ENCODE data around the gene CATSPERD. TPM values are rescaled to one million over a fixed set of nuclear protein-coding genes. Genes with fewer than 3 reads are reported as not detected.
A peak's percentile ranks its signal among the peaks of the same experiment; 100 is the strongest.

Gene CATSPERD
- total and polyA plus RNA-seq, 9 of the 15 experiments (the other 6 are each of a cell fraction or from before 2014, with no cell fraction given): not detected

- peak; percentile 99 for TF ChIP-seq RFX1 (IDR thresholded peaks at IDR 0.05)
- no peak for TF ChIP-seq ADNP (tag; IDR thresholded peaks at IDR 0.05)
- no peak for TF ChIP-seq ATF6 (CRISPR knock-in tag; IDR thresholded peaks at IDR 0.05)
- TF ChIP-seq ZNF280B (CRISPR knock-in tag; IDR thresholded peaks at IDR 0.05): no peak
- no peak for TF ChIP-seq PBX2 (CRISPR knock-in tag; IDR thresholded peaks at IDR 0.05; ENCODE audit: low read depth)
- no peak for TF ChIP-seq PBX2 (tag; conservative IDR thresholded peaks at IDR 0.05; ENCODE audit: low read depth)
- TF ChIP-seq ZNF143 (CRISPR knock-in tag; IDR thresholded peaks at IDR 0.05): peak; percentile 98
- no peak for TF ChIP-seq KLF10 (CRISPR knock-in tag; IDR thresholded peaks at IDR 0.05)
- no peak for TF ChIP-seq NCOA4 (IDR thresholded peaks at IDR 0.05; ENCODE audit: partially characterized antibody)
- no peak; the same call in 1 of the 2 replicates for TF ChIP-seq MITF (IDR thresholded peaks at IDR 0.05)
- no peak for TF ChIP-seq RBM25 (IDR thresholded peaks at IDR 0.05; ENCODE audit: low read depth, low read length, severe bottlenecking)
- no peak for TF ChIP-seq ZNF133 (CRISPR knock-in tag; IDR thresholded peaks at IDR 0.05)
- no peak for TF ChIP-seq KAT7 (CRISPR knock-in tag; IDR thresholded peaks at IDR 0.05; ENCODE audit: borderline replicate concordance)
- peak; percentile 57 for TF ChIP-seq TAF1 (IDR thresholded peaks at IDR 0.05; ENCODE audit: control insufficient read depth, extremely low read depth, insufficient read depth, low read length, severe bottlenecking)
- TF ChIP-seq FIP1L1 (IDR thresholded peaks at IDR 0.05; ENCODE audit: low read depth, low read length, poor library complexity, severe bottlenecking): peak; percentile 46
- TF ChIP-seq GATAD2A (IDR thresholded peaks at IDR 0.05): no peak
- TF ChIP-seq THRB (CRISPR knock-in tag; conservative IDR thresholded peaks at IDR 0.05): peak; percentile 59; the same call in 1 of the 2 replicates
- no peak for TF ChIP-seq MEF2A (IDR thresholded peaks at IDR 0.05; ENCODE audit: control insufficient read depth, low read depth, low read length)
These were observed 39.7 kb upstream of the CATSPERD start, which contains the start of the genes HSD11B1L and MICOS13 (continued) for GRCh38 chr19:5680437-5681368.

Data from K562 (cell line).